Germinal center (tissue), 1 donor: ENCODE data around the gene LAMA3.
"Not testable (repeated sequence)": the region's sequence is repeated elsewhere in the genome, so short reads cannot be mapped to it uniquely, and the experiment has no call there.

Experiments used
- DNase-seq: peaks from one replicate; pipeline ENCODE4 v3.0.0; 2012; ENCODE audit warnings: mixed read lengths, low spot score

The LAMA3 gene

GRCh38 chr18:23727707-23728493 lies 38.6 kb downstream of the LAMA3 start:
- DNase-seq, result no peak

DNA sequence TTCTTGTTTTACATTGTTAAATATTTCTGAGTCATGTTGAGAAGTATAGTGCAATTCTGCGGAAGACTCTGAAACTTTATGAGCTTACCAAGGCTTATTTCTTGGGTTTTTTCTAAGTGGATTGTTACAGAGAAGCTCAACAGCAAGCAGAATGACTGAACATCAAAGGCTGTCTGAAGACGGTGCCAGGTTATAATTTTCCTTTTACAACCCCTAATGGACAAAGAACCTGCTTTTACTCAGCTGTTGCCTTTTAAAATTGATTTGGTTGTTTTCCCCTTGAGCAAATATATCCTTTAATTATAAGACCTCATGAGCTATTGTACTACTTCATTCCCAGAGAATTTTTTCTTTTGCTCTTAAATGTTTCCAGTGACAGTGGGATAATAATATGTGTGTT lies 41.6 kb downstream of the LAMA3 start:
- no peak for DNase-seq

GRCh38 chr18:23731861-23732260 lies 42.6 kb downstream of the LAMA3 start:
- DNase-seq, result no peak

DNA sequence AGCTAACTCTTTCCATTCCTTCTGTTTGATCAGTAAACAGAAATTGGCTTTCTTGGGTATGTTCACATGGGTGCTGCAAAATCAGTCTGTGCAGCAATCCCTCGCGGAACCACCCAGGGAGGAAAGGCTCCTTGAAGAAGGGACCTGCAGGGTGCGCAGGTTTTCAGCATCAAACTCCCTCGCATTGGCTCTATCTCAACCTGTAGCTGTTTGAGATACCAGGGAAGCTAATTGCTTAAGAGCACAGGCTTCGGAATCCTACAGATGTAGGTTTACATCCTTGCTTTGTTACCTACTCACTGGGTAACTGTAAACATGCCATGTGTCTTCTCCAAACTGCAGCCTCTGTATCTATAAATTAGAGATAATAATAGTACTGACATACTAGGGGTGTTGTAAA lies 43.2 kb downstream of the LAMA3 start:
- no peak for DNase-seq

DNA sequence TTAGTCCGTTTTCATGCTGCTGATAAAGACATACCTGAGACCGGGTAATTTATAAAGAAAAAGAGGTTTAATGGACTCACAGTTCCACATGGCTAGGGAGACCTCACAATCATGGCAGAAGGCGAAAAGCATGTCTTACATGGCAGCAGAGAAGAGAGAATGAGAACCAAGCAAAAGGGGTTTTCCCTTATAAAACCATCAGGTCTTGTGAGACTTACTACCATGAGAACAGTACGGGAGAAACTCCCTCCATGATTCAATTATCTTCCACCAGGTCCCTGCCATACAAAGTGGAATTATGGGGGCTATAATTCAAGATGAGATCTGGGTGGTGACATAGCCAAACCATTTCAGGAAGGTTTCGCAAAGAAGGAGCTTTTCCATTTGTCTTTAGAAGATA lies 44.0 kb downstream of the LAMA3 start:
- DNase-seq, result not testable (repeated sequence)

- no peak for DNase-seq
Observed at GRCh38 chr18:23733895-23734294, 44.6 kb downstream of the LAMA3 start.

- no peak for DNase-seq
Observed at GRCh38 chr18:23735021-23735464, 45.8 kb downstream of the LAMA3 start.

GRCh38 chr18:23737578-23737977 lies 48.3 kb downstream of the LAMA3 start:
- no peak for DNase-seq

DNA sequence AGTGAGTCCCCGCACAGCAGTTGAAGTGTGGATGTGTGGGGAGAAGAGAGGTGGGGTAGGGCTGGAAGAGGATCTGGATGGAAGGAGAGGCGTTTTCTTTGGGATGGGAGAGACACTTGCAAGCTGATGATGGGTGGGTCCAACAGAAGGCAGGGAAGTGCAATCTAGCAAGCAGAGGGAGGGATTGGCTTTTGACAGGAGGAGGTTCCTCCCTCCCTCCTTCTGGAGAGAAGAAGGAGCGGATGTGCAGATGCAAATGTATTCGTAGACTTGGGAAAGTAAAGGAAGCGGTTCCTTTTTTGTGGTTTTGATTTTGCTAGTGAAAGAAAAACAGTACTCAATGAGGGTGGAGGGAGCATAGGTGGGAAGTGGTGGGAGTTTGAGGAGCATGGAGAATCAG lies 48.9 kb downstream of the LAMA3 start:
- no peak for DNase-seq

GRCh38 chr18:23738575-23738974 lies 49.3 kb downstream of the LAMA3 start:
- no peak for DNase-seq

- DNase-seq, result no peak
Observed at GRCh38 chr18:23740105-23740830, 51.0 kb downstream of the LAMA3 start.

- DNase-seq, result not testable (repeated sequence)
Observed at GRCh38 chr18:23741967-23742366, 52.7 kb downstream of the LAMA3 start.

- no peak for DNase-seq
Observed at GRCh38 chr18:23743733-23744333, 54.6 kb downstream of the LAMA3 start.

DNA sequence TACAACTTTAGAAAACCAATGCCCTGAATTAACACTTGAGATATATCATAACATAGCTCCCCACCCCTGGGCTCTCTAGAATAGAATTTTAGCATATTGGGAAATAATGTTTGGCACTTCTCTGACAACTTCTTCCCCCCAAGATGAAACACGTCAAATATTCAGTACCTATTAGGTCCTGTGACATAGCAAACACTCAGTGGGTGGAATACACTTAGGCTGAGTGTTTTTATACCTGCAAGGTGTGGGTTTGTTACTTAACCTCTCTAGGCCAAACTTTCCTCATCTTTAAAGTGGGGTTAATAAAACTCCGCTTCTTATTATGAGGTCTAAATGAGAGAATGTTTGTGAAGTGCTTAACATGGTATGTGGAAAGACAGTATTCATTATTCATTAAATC lies 56.1 kb downstream of the LAMA3 start:
- DNase-seq, result no peak

DNA sequence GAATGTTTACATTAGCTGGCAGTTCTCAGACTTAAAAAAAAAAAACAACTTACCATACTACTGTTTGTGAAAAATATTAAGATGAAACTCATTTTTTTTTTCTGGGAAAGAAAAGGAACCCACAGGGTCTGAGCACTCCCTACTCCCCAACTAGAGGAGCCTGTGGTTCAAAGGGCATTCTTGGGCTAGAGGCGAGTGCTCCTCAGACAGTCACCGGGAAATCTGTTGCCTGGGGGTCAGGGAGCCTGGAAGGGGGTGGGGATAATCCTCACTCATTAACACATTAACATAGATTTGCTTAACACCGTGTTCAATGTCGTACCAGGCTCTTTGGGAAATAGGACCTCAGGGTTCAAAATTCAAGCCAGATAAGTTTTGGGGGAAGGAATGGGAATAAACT lies 57.6 kb downstream of the LAMA3 start:
- DNase-seq, result no peak

DNA sequence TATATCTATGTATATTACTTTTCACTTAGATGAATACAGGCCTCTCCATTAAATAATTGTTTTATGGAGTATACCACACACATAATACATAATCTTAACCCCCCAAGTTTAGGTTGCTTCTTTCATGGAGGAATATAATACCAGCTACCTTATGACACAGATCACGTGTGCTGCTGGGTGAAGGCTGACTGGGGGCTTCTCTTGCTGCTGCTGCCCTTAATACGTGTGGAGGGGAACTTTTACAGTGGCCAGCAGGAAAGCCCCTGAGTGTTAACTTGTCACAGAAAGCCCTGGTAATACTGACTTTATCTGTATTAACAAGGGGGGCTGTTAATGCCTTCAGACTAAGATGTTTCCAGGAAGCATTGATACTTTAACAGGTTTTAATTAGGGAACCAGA lies 63.1 kb downstream of the LAMA3 start:
- DNase-seq, result no peak

GRCh38 chr18:23752796-23753195 lies 63.5 kb downstream of the LAMA3 start:
- no peak for DNase-seq

DNA sequence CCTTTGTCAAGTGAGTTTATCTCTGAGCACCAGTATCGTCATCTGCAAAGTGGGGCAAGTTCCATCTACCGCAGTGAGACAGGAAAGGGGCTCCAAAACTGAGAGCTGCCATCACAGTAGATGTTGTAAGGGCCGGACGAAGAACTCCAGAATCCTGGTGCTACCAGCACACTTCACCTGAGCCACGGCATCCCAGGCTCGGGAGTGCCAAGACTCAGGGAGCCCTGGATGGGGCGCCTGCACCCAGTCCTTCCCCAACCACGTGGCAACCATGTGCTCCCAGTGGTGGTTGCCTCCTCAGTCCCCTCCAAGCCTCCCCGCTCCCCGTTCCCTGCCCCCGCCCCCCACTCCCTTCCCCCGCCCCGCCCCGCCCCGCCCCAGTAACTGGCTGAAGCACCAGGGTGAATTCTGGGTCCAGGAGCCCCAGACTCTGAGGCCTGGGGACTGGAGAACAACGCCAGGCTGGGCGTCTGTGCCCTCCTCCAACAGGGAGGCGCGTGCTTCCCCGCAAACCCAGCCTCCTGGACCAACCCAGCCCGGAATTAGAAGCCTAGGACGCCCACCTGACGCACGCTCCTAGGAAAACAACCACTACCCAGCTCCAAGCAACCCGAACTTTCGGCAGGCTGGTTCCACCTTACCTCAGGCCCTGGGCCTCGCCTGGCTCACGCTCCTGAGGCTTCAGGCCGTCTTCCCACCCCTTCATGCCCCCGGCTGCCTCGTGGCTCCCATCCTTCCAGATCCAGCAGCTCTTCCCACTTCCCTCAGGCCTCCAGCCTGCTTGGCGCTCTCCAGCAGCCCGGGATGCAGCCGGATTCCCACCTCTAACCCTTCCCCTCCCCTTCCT lies 67.6 kb downstream of the LAMA3 start:
- no peak for DNase-seq

GRCh38 chr18:23757437-23757733 lies 68.1 kb downstream of the LAMA3 start:
- no peak for DNase-seq

DNA sequence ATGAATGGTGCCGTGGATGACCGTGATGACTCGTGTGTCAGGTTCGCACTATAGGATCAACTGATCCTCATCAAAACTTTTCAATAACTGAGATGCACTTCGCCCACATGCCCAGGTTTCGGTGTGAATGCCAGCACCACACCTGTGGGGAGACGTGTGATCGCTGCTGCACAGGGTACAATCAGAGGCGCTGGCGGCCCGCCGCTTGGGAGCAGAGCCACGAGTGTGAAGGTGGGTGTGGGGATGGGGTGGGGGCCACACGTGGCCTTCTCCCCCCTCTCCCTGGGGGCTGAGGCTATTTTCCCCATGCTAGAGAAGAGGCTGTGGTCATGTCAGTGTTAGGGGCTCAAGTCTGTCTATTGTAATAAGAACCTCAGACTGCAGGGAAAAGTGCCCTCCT lies 69.0 kb downstream of the LAMA3 start:
- DNase-seq, result no peak

DNA sequence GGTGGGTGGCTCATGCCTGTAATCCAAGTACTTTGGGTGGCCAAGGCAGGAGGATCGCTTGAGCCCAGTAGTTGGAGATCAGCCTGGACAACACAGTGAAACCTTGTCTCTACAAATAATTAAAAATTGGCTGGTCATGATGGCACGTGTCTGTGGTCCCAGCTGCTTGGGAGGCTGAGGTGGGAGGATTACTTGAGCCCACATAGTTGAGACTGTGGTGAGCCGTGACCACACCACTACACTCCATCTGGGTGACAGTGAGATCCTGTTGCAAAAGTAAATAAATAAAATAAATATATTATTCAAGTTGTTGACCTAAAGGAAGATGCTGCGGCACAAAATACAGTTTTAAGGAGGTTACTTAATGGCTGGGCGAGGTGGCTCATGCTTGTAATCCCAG lies 72.7 kb downstream of the LAMA3 start:
- DNase-seq, result no peak

- no peak for DNase-seq
Observed at GRCh38 chr18:23763343-23763742, 74.1 kb downstream of the LAMA3 start.
